OCI-LY7 (cell line): ENCODE data around the gene HNRNPH3. TPM values are rescaled to one million over a fixed set of nuclear protein-coding genes. Genes with fewer than 3 reads are reported as not detected.

ENCODE experiments used
- BruUV-seq: library from RNA; stranded (reverse); fragments of 400-500 nt; replicated peaks from 2 replicates; lab custom pipeline; 2021; lab: Mats Ljungman, UMichigan
- CTCF ChIA-PET: fragments of 300-600 bp; sonication (Branson Sonifier 250); formaldehyde crosslinking; loops from one replicate; lab custom pipeline; 2022; ENCODE audit warnings: antibody characterized with exemption; ENCODE audit not compliant: unreplicated experiment; lab: Charles Lee
- POLR2A ChIA-PET: fragments of 300-600 bp; sonication (Branson Sonifier 250); formaldehyde crosslinking; loops from one replicate; lab custom pipeline; 2022; ENCODE audit warnings: antibody characterized with exemption; lab: Charles Lee
- DNase-seq: peaks from one replicate; pipeline ENCODE4 v3.0.0-alpha.2; 2015; ENCODE audit warnings: low spot score
- H2AFZ ChIP-seq: fragments of 200-600 bp; sonication (generic), shearing (Covaris generic); 2 replicates; pipeline ENCODE4 v1.6.1; 2014; ENCODE audit warnings: mild to moderate bottlenecking, antibody characterized with exemption, low read length, moderate library complexity
- H3K27ac ChIP-seq: fragments of 200-600 bp; sonication (generic); 2 replicates; pipeline ENCODE4 v1.5.1; 2014; ENCODE audit warnings: mixed run types, low read depth, mild to moderate bottlenecking, moderate library complexity, low read length, inconsistent platforms; ENCODE audit not compliant: poor library complexity, severe bottlenecking
- H3K36me3 ChIP-seq: fragments of 200-600 bp; sonication (generic); 2 replicates; pipeline ENCODE4 v1.6.1; 2014; ENCODE audit warnings: mild to moderate bottlenecking, antibody characterized with exemption, low read length, moderate library complexity, mixed read lengths; ENCODE audit not compliant: insufficient read depth
- H3K4me1 ChIP-seq: fragments of 200-600 bp; sonication (generic); 2 replicates; pipeline ENCODE4 v1.5.1; 2014; ENCODE audit warnings: mild to moderate bottlenecking, low read length; ENCODE audit not compliant: insufficient read depth, poor library complexity, severe bottlenecking
- H3K4me2 ChIP-seq: fragments of 200-600 bp; sonication (generic); 2 replicates; pipeline ENCODE4 v1.6.1; 2014; ENCODE audit warnings: mild to moderate bottlenecking, low read length
- H3K4me3 ChIP-seq: fragments of 200-600 bp; sonication (generic); 2 replicates; pipeline ENCODE4 v1.5.1; 2014; ENCODE audit warnings: mild to moderate bottlenecking, low read depth, low read length; ENCODE audit not compliant: poor library complexity, severe bottlenecking
- H3K79me2 ChIP-seq: fragments of 200-600 bp; sonication (generic); 2 replicates; pipeline ENCODE4 v1.6.1; 2016; ENCODE audit warnings: low read depth, mild to moderate bottlenecking, low read length, moderate library complexity, mixed read lengths; ENCODE audit not compliant: insufficient read depth
- H3K9me2 ChIP-seq: fragments of 200-600 bp; sonication (generic); 2 replicates; pipeline ENCODE4 v1.6.1; 2016; ENCODE audit warnings: mild to moderate bottlenecking, low read length, mixed read lengths; ENCODE audit not compliant: insufficient read depth
- H3K9me3 ChIP-seq: fragments of 200-600 bp; sonication (generic); 2 replicates; pipeline ENCODE4 v1.6.1; 2014; ENCODE audit warnings: mild to moderate bottlenecking, mixed run types, low read length, mixed read lengths
- H4K20me1 ChIP-seq: fragments of 200-600 bp; sonication (generic); 2 replicates; pipeline ENCODE4 v1.6.1; 2014; ENCODE audit warnings: mild to moderate bottlenecking, antibody characterized with exemption, low read length, moderate library complexity, mixed read lengths; ENCODE audit not compliant: insufficient read depth
- CTCF ChIP-seq: fragments of 200-600 bp; sonication (generic); conservative IDR thresholded peaks from 2 replicates; pipeline ENCODE4 v1.5.1; 2014; ENCODE audit warnings: mild to moderate bottlenecking, antibody characterized with exemption, low read length, moderate library complexity, mixed read lengths
- EZH2phosphoT487 ChIP-seq: fragments of 200-600 bp; sonication (generic); IDR thresholded peaks from 2 replicates; pipeline ENCODE4 v1.6.1; 2018; ENCODE audit warnings: low read depth, borderline replicate concordance, mild to moderate bottlenecking, mixed run types, antibody characterized with exemption, low read length, moderate library complexity, mixed read lengths
- intact Hi-C: fragments of 100-400 bp; cut with micrococcal nuclease; formaldehyde crosslinking; loops from one replicate; pipeline ENCODE4 v1.10.0; 2022; ENCODE audit not compliant: unreplicated experiment
- total RNA-seq, 2 experiments: library from RNA; depleted of rRNA in 1 of 2; stranded (reverse); fragments of >200 nt in 1 of 2; shearing (Covaris generic) in 1 of 2; gene quantifications; 2 replicates each; pipeline ENCODE4 v1.2.3, GENCODE V29; 2014 to 2022

Gene HNRNPH3
- total RNA-seq, 2 experiments from 2014 or later, result 30.8 to 241 TPM

GRCh38 chr10:68367121-68367520, 35.3 kb downstream of the HNRNPH3 start:
- Histone ChIP-seq H2AFZ (no peak overlapping the region), H3K4me2 (no peak overlapping the region), H3K27ac (no peak overlapping the region), H4K20me1 (no peaks in the 10 kb centered on the region), H3K36me3 (peaks cover 21% of the 10 kb centered on the region), H3K4me1 (peaks cover 12% of the 10 kb centered on the region), H3K4me3 (no peak overlapping the region), H3K9me2 (no peaks in the 10 kb centered on the region), H3K79me2 (no peaks in the 10 kb centered on the region), H3K9me3 (peaks cover 9% of the 10 kb centered on the region; the same call in 1 of the 2 replicates)
- intact Hi-C loops, result no loop called here
- ChIA-PET CTCF (no interaction called here), POLR2A (no interaction called here)
- TF ChIP-seq CTCF (no peak), EZH2phosphoT487 (no peak)
- BruUV-seq, result no TSS peak
- no peak for DNase-seq

- intact Hi-C loops, result no loop called here
- DNase-seq, result no peak
- CTCF ChIA-PET, result no interaction called here
- H3K9me2 ChIP-seq, result no peaks in the 10 kb centered on the region
- peaks cover 16% of the 10 kb centered on the region; the same call in 1 of the 2 replicates for H3K9me3 ChIP-seq
- H3K36me3 ChIP-seq, result peaks cover 57% of the 10 kb centered on the region
- POLR2A ChIA-PET, result interaction anchor here (0.6 to 1.0 kb wide), 5 partner anchors 15 to 1290 kb away, joined by 3 to 5 read pairs (median 3); no protein-coding TSS in a partner anchor
- no peak overlapping the region for H3K27ac ChIP-seq
- H3K4me3 ChIP-seq, result no peak overlapping the region
- H4K20me1 ChIP-seq, result no peaks in the 10 kb centered on the region
- H2AFZ ChIP-seq, result no peak overlapping the region
- BruUV-seq, result no TSS peak
- no peaks in the 10 kb centered on the region for H3K79me2 ChIP-seq
- no peak overlapping the region for H3K4me2 ChIP-seq
- TF ChIP-seq CTCF (no peak), EZH2phosphoT487 (no peak)
- no peaks in the 10 kb centered on the region for H3K4me1 ChIP-seq
Measured at GRCh38 chr10:68371604-68372003, 39.7 kb downstream of the HNRNPH3 start.

- Histone ChIP-seq H3K79me2 (no peaks in the 10 kb centered on the region), H3K4me3 (no peak overlapping the region), H3K9me3 (no peaks in the 10 kb centered on the region), H4K20me1 (no peaks in the 10 kb centered on the region), H3K4me2 (no peak overlapping the region), H2AFZ (no peak overlapping the region), H3K36me3 (peaks cover 56% of the 10 kb centered on the region), H3K27ac (no peak overlapping the region), H3K9me2 (no peaks in the 10 kb centered on the region), H3K4me1 (no peaks in the 10 kb centered on the region)
- no peak for DNase-seq
- BruUV-seq, result no TSS peak
- CTCF ChIA-PET, result no interaction called here
- intact Hi-C loops, result no loop called here
- TF ChIP-seq EZH2phosphoT487 (no peak), CTCF (no peak)
- POLR2A ChIA-PET, result interaction anchor here (0.5 to 1.2 kb wide), 4 partner anchors 8 to 58 kb away, joined by 3 to 6 read pairs (median 3); no protein-coding TSS in a partner anchor
Measured at GRCh38 chr10:68385740-68386139, 53.9 kb downstream of the HNRNPH3 start.

Other genes starting within 250 kb of the HNRNPH3 start
- 0.06 TPM in 1 of 2 replicates, not detected in the other for gene MYPN, start 222.6 kb upstream of the HNRNPH3 start, total RNA-seq (2014; rRNA removed; shearing (Covaris generic))
- not detected in 2 replicates for gene MYPN, start 222.6 kb upstream of the HNRNPH3 start, total RNA-seq (2022)
- 0.57 and 2.4 TPM in 2 replicates for gene ATOH7, start 100.0 kb upstream of the HNRNPH3 start, total RNA-seq (2014; rRNA removed; shearing (Covaris generic))
- gene ATOH7, start 100.0 kb upstream of the HNRNPH3 start, total RNA-seq (2022), result 0.21 TPM in 1 of 2 replicates, not detected in the other
- gene PBLD, start 864 bp downstream of the HNRNPH3 start, total RNA-seq (2014; rRNA removed; shearing (Covaris generic)), result 2.5 and 3.1 TPM in 2 replicates
- 5.9 and 8.0 TPM in 2 replicates for gene PBLD, start 864 bp downstream of the HNRNPH3 start, total RNA-seq (2022)
- 16.6 and 17.4 TPM in 2 replicates for gene RUFY2, start 75.2 kb downstream of the HNRNPH3 start, total RNA-seq (2014; rRNA removed; shearing (Covaris generic))
- gene RUFY2, start 75.2 kb downstream of the HNRNPH3 start, total RNA-seq (2022), result 16.3 and 23.0 TPM in 2 replicates
- gene DNA2, start 139.9 kb downstream of the HNRNPH3 start, total RNA-seq (2014; rRNA removed; shearing (Covaris generic)), result 35.9 and 42.1 TPM in 2 replicates
- gene DNA2, start 139.9 kb downstream of the HNRNPH3 start, total RNA-seq (2022), result 51.2 and 60.7 TPM in 2 replicates
- gene SLC25A16, start 195.5 kb downstream of the HNRNPH3 start, total RNA-seq (2014; rRNA removed; shearing (Covaris generic)), result 7.1 and 15.4 TPM in 2 replicates
- 20.9 and 25.7 TPM in 2 replicates for gene SLC25A16, start 195.5 kb downstream of the HNRNPH3 start, total RNA-seq (2022)
- gene TET1, start 228.3 kb downstream of the HNRNPH3 start, total RNA-seq (2014; rRNA removed; shearing (Covaris generic)), result 3.0 and 3.3 TPM in 2 replicates
- gene TET1, start 228.3 kb downstream of the HNRNPH3 start, total RNA-seq (2022), result 3.4 and 3.8 TPM in 2 replicates